AG04450 (cell line): ENCODE measurements around the gene HGD. TPM values are rescaled to one million over a fixed set of nuclear protein-coding genes. Genes with fewer than 3 reads are reported as not detected.
A peak's percentile ranks its signal among the peaks of the same experiment; 100 is the strongest.

Experiments
- CTCF ChIA-PET: fragments of 300-600, 350-600 bp; formaldehyde crosslinking; extraction: SDS; loops from one replicate; lab custom pipeline; 2022; ENCODE audit warnings: antibody characterized with exemption, inconsistent platforms; lab: Charles Lee
- POLR2A ChIA-PET: fragments of 350-600 bp; formaldehyde crosslinking; extraction: SDS; loops from one replicate; lab custom pipeline; 2021; ENCODE audit warnings: antibody characterized with exemption, inconsistent platforms; lab: Yijun Ruan, JAX
- DNase-seq: peaks from one replicate; pipeline ENCODE4 v3.0.0-alpha.2; 2011; ENCODE audit warnings: low read depth, low spot score
- H3K27ac ChIP-seq: one replicate; pipeline ENCODE4 v1.5.1; 2012; ENCODE audit warnings: low read depth, low read length, control low read depth
- H3K27me3 ChIP-seq: one replicate; pipeline ENCODE4 v1.6.0; 2012; ENCODE audit warnings: low read length; ENCODE audit not compliant: control insufficient read depth, insufficient read depth
- H3K4me3 ChIP-seq: 2 replicates; pipeline ENCODE4 v1.5.1; 2011; ENCODE audit warnings: mild to moderate bottlenecking, low read depth, low read length, control low read depth
- H3K9me3 ChIP-seq: 2 replicates; pipeline ENCODE4 v1.5.1; 2012; ENCODE audit warnings: low read length; ENCODE audit not compliant: control insufficient read depth, insufficient read depth
- CTCF ChIP-seq: IDR thresholded peaks from 2 replicates; pipeline ENCODE4 v1.5.1; 2011; ENCODE audit warnings: low read depth, low read length, control low read depth, inconsistent platforms
- polyA plus RNA-seq: library from polyadenylated mRNA; depleted of rRNA; stranded (reverse); fragments of >200 nt; gene quantifications from 2 replicates; pipeline ENCODE4 v1.2.3, GENCODE V29; 2011

The HGD gene
- polyA plus RNA-seq, 1 experiment = 0.14 TPM

DNA sequence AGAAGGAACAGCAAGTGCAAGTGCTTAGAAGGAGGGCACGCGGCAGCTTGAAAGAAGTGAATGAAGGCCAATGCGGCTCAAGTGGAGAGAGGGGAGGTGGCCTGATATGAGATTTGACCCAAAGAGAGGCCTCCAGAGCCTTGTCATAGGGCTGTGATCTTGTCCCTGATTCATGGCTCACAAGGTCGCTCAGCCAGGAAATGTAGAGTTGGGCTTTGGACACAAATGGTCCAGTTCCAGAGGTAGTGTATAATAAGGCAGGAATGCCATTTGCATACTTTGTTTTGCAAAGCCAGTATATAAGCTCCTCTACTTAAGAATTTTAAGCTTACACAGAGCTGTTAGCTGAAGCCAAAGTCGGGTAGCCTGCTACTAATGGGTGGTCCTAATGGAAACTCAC, 33.7 kb downstream of the HGD start:
- no peaks in the 10 kb centered on the region for H3K9me3 ChIP-seq
- ChIA-PET POLR2A (no interaction called here), CTCF (interaction anchor here (0.6 to 2.0 kb wide), 5 partner anchors 31 to 147 kb away, joined by 3 to 7 read pairs (median 5); no protein-coding TSS in a partner anchor)
- H3K4me3 ChIP-seq = no peak overlapping the region
- no peaks in the 10 kb centered on the region for H3K27me3 ChIP-seq
- TF ChIP-seq CTCF = no peak
- DNase-seq = no peak
- no peak overlapping the region for H3K27ac ChIP-seq

GRCh38 chr3:120646771-120647432, 35.1 kb downstream of the HGD start:
- no peaks in the 10 kb centered on the region for H3K27me3 ChIP-seq
- no peak for DNase-seq
- H3K9me3 ChIP-seq = no peaks in the 10 kb centered on the region
- CTCF ChIA-PET = no interaction called here
- H3K4me3 ChIP-seq = no peak overlapping the region
- POLR2A ChIA-PET = no interaction called here
- TF ChIP-seq CTCF = no peak
- H3K27ac ChIP-seq = no peak overlapping the region

DNA sequence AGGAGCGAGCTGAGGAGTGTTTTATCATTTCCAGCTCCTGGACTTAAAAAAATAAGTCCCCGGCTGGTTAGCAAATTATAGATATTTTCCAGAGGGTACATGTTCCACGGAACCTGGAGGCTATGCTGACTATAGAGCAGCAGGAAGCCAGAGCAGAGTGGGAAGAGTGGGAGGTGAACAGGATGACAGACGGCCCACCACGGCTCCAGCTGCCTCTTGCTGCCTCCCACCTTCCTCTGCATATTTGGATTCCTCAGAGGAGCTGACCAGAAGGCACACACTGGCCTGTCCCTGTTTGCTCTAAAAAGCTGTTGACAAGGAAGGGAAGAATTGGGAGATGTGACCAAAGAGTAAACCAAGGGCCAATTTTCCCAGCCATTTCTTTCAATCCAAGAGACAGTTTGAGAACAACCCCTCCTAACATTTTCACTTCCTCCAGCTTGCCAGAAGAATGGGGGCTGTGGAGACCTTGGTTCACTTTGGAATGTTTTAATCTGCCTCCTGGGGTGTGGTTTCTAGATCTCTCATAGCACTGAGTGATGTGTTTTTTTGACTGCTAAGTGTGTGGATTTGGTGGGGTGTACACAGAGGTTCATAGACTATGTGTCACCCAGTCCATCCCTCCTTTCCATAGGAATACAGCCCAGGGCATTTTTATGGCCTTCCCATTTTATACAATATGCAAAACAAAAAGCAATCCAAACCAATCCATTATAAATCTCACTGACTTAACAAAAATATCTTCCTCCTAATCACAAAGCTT, 36.8 kb downstream of the HGD start:
- no peak for DNase-seq
- no peak for TF ChIP-seq CTCF
- Histone ChIP-seq H3K9me3 (no peaks in the 10 kb centered on the region), H3K27me3 (peaks cover 2% of the 10 kb centered on the region), H3K27ac (no peak overlapping the region), H3K4me3 (no peak overlapping the region)
- ChIA-PET POLR2A (interaction anchor here (0.7 kb wide), 1 partner anchor 33 kb away, joined by 3 read pairs; no protein-coding TSS in a partner anchor), CTCF (interaction anchor here (1.6 kb wide), 1 partner anchor 78 kb away, joined by 5 read pairs; no protein-coding TSS in a partner anchor)

- POLR2A ChIA-PET = interaction anchor here (1.4 to 1.5 kb wide), 2 partner anchors 45 to 46 kb away, joined by 3 to 6 read pairs; partner anchors contain the start of gene NDUFB4
- Histone ChIP-seq H3K9me3 (no peaks in the 10 kb centered on the region), H3K4me3 (no peak overlapping the region), H3K27me3 (peaks cover 2% of the 10 kb centered on the region), H3K27ac (peak overlapping the region; percentile 54)
- TF ChIP-seq CTCF = peak; percentile 26; the same call in 1 of the 2 replicates
- CTCF ChIA-PET = interaction anchor here (0.6 to 1.5 kb wide), 4 partner anchors 19 to 153 kb away, joined by 3 to 6 read pairs (median 4); no protein-coding TSS in a partner anchor
- peak; percentile 58 for DNase-seq
These were observed 39.6 kb downstream of the HGD start for GRCh38 chr3:120642368-120642948.
